Lung (tissue), 12 donors: Measurements from ENCODE around the gene CLPTM1L. TPM values are rescaled to one million over a fixed set of nuclear protein-coding genes. Genes with fewer than 3 reads are reported as not detected.

ENCODE experiments used
- ATAC-seq: fragments of 200-7000 bp; cut with Tn5 transposase; one replicate; pipeline ENCODE4 v1.9.1; 2020; ENCODE audit warnings: moderate number of reproducible peaks; ENCODE audit not compliant: insufficient read depth, low FRiP score
- DNase-seq, 3 donors: peaks; one replicate each; pipeline ENCODE4 v3.0.0-alpha.2; 2013 to 2017
- H3K27ac ChIP-seq, 2 donors: one replicate each; pipeline ENCODE4 v1.5.1; 2013; ENCODE audit warnings: mild to moderate bottlenecking in 2 of 2, moderate library complexity in 2 of 2, control low read depth in 1 of 2, inconsistent platforms in 1 of 2, low read depth in 1 of 2, low read length in 1 of 2
- H3K27me3 ChIP-seq, 3 donors: one replicate each; pipeline ENCODE4 v1.5.1; 2013; ENCODE audit warnings: low read length in 2 of 3; ENCODE audit not compliant: control insufficient read depth in 3 of 3, insufficient read depth in 3 of 3
- H3K36me3 ChIP-seq, 4 donors: one replicate each; pipeline ENCODE4 v1.5.1; 2013; ENCODE audit warnings: low read length in 4 of 4, mild to moderate bottlenecking in 1 of 4, moderate library complexity in 1 of 4; ENCODE audit not compliant: control insufficient read depth in 4 of 4, insufficient read depth in 4 of 4
- H3K4me1 ChIP-seq, 5 donors: one replicate each; pipeline ENCODE4 v1.5.1; 2013; ENCODE audit warnings: low read length in 5 of 5, mild to moderate bottlenecking in 2 of 5, moderate library complexity in 1 of 5; ENCODE audit not compliant: control insufficient read depth in 5 of 5, insufficient read depth in 5 of 5
- H3K4me3 ChIP-seq: one replicate; pipeline ENCODE4 v1.5.1; 2013; ENCODE audit warnings: mild to moderate bottlenecking, control low read depth, moderate library complexity
- H3K9ac ChIP-seq, 2 donors: one replicate each; pipeline ENCODE4 v1.5.1; 2013; ENCODE audit warnings: low read length in 2 of 2, control low read depth in 1 of 2; ENCODE audit not compliant: insufficient read depth in 1 of 2
- H3K9me3 ChIP-seq, 4 donors: one replicate each; pipeline ENCODE4 v1.5.1; 2013; ENCODE audit warnings: low read length in 3 of 4, mild to moderate bottlenecking in 1 of 4, moderate library complexity in 1 of 4; ENCODE audit not compliant: control insufficient read depth in 4 of 4, insufficient read depth in 3 of 4
- WGBS, 2 donors: extraction: QIAGEN DNeasy Blood & Tissue Kit; methylation state at CpG; one replicate each; pipeline ENCODE4 v1.1.7; 2013; 5-methylcytosine and 5-hydroxymethylcytosine counted together
- polyA plus RNA-seq, 2 donors: library from polyadenylated mRNA; stranded (reverse); fragments of 200-250 nt; gene quantifications; one replicate each; pipeline ENCODE4 v1.2.1, GENCODE V29; 2013
- total RNA-seq, 2 donors: library from RNA; depleted of rRNA in 1 of 2; stranded (reverse); fragments of >200 nt in 1 of 2; gene quantifications; one replicate each; pipeline ENCODE4 v1.2.1, GENCODE V29; 2014 to 2021
- TF ChIP-seq, protein P1 (sequence below): IDR thresholded peaks from 2 replicates; pipeline ENCODE4 v1.5.1; 2012; ENCODE audit warnings: mild to moderate bottlenecking; ENCODE audit errors: control extremely low read depth, extremely low read depth
- donor health status: control.
- donor health status: control.
- donor health status: Bipolar disorder and iron deficiency.
- donor health status: healthy.
- donor health status: DM: yes; HTN: yes; CAD: no.

The CLPTM1L gene
- total and polyA plus RNA-seq, 4 donors = 79.0 to 153 (median 144) TPM

GRCh38 chr5:1366514-1366913, 21.6 kb upstream of the CLPTM1L start:
- Histone ChIP-seq H3K36me3 (no peaks in the 10 kb centered on the region), H3K4me3 (no peak overlapping the region), H3K9me3 (peaks cover 0 to 2% (median 0%) of the 10 kb centered on the region in 4 donors), H3K4me1 (peaks cover 0 to 20% (median 3%) of the 10 kb centered on the region in 5 donors), H3K9ac (no peak overlapping the region), H3K27me3 (peaks cover 0 to 14% (median 0%) of the 10 kb centered on the region in 3 donors), H3K27ac (no peak overlapping the region)
- no peak for ATAC-seq
- TF ChIP-seq, protein P1, sequence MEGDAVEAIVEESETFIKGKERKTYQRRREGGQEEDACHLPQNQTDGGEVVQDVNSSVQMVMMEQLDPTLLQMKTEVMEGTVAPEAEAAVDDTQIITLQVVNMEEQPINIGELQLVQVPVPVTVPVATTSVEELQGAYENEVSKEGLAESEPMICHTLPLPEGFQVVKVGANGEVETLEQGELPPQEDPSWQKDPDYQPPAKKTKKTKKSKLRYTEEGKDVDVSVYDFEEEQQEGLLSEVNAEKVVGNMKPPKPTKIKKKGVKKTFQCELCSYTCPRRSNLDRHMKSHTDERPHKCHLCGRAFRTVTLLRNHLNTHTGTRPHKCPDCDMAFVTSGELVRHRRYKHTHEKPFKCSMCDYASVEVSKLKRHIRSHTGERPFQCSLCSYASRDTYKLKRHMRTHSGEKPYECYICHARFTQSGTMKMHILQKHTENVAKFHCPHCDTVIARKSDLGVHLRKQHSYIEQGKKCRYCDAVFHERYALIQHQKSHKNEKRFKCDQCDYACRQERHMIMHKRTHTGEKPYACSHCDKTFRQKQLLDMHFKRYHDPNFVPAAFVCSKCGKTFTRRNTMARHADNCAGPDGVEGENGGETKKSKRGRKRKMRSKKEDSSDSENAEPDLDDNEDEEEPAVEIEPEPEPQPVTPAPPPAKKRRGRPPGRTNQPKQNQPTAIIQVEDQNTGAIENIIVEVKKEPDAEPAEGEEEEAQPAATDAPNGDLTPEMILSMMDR = no peak
- no peak for DNase-seq
- 92 to 94% methylated on average over 14 of the region's 14 CpGs for WGBS, 2 donors

- DNase-seq (no peak), ATAC-seq (no peak)
- Histone ChIP-seq H3K9me3 (no peaks in the 10 kb centered on the region), H3K36me3 (no peaks in the 10 kb centered on the region), H3K4me1 (peaks cover 0 to 9% (median 0%) of the 10 kb centered on the region in 5 donors), H3K27me3 (peaks cover 0 to 18% (median 0%) of the 10 kb centered on the region in 3 donors), H3K27ac (no peak overlapping the region), H3K9ac (no peak overlapping the region), H3K4me3 (no peak overlapping the region)
- WGBS, 2 donors = 71 to 76% methylated on average over 9 of the region's 9 CpGs
- TF ChIP-seq, protein P1 = no peak
Observed at GRCh38 chr5:1364211-1364610, 19.3 kb upstream of the CLPTM1L start.

GRCh38 chr5:1363581-1363980, 18.7 kb upstream of the CLPTM1L start:
- H3K27me3 ChIP-seq = peaks cover 0 to 18% (median 0%) of the 10 kb centered on the region in 3 donors

More at GRCh38 chr5:1363581-1363980, 18.7 kb upstream of the CLPTM1L start:
- no peaks in the 10 kb centered on the region for H3K9me3 ChIP-seq
- ATAC-seq (no peak), DNase-seq (no peak)
- WGBS, 2 donors = 76 to 82% methylated on average over 16 of the region's 16 CpGs
- no peak overlapping the region for H3K4me3 ChIP-seq
- H3K27ac ChIP-seq = no peak overlapping the region
- TF ChIP-seq, protein P1 = no peak
- H3K9ac ChIP-seq = no peak overlapping the region
- peaks cover 0 to 3% (median 0%) of the 10 kb centered on the region in 5 donors for H3K4me1 ChIP-seq
- H3K36me3 ChIP-seq = no peaks in the 10 kb centered on the region
